HG03432 (cell line): ENCODE data around the gene SYNJ2BP.

Experiments
- ATAC-seq: cut with Tn5 transposase; IDR thresholded peaks from one replicate; pipeline ENCODE4 v1.9.1; 2021; ENCODE audit warnings: mild to moderate bottlenecking, moderate library complexity; ENCODE audit not compliant: unreplicated experiment

The SYNJ2BP gene

DNA sequence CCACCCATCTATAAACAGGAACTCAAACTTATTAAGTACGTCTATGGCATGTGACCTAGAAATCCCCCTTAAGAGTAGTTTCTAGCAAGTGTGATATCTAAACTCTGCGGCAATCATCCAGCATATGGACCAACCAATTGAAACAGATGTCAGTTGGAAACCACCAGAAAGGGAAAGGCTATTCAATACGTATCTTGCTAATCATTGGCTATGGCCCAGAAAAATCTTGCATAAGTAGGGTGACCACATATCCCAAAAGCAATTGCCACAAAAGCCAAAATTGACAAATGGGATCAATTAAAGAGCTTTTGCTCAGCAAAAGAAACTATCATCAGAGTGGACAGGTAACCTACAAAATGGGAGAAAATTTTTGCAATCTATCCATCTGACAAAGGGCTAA, 24.2 kb downstream of the SYNJ2BP start:
- ATAC-seq = no peak

DNA sequence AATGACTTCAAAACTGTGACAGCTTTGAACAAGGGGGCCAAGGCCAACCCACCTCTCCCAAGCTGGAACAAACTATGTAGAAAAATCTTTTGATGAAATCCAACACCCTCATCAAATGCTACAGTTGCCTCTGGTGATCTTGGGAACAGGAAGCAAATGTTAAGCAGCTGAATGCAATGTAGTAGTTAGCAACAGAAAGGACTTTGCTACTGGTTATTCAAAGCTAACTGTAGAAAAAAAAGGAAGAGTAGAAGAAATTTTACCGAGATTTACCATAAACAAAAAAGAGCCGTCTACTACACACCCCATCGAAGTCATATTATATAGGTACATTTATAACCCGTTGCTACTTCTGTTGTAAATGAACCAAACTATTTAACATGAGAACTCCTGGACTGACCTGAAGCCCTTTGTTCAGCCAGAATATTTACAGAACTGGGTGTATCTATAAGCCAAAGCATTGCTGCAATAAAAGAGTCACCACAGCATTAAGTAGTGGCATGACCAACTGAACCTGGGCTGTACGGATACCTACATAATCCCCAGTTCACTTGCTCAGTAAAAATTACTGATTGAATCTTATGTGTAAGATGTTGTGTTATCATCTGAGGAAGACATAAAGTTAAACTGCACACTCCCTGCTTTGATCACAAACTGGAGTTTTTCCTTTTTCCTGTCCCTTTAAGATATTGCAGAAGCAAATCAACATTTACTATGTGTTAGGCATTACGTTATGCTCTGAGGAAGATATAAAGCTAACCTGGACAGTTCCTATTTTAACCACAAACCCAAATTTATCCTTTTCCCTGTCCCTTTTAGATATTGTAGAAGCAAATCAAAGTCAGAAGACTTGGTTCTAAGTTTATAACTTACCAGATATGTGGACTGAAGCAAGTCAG, 25.1 kb downstream of the SYNJ2BP start:
- ATAC-seq = no peak

DNA sequence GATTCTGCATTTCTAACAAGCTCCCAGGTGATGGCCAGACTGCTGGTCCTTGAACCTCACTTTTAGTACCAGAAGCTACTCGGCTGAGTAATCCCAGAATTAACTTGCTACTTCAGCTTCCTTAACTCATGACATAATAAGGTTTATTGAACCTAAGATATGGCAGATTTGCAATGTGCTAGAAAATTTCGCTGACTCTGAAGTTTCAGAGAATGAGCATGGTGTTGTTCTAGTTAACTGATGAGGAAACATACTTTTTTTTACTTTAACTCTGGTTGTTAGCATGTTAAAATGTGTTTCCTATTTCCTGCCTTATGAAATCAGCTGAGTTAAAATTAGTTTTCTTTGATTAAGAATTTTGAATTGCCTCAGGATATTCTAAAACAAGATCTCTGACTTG, 34.4 kb downstream of the SYNJ2BP start:
- no peak for ATAC-seq

DNA sequence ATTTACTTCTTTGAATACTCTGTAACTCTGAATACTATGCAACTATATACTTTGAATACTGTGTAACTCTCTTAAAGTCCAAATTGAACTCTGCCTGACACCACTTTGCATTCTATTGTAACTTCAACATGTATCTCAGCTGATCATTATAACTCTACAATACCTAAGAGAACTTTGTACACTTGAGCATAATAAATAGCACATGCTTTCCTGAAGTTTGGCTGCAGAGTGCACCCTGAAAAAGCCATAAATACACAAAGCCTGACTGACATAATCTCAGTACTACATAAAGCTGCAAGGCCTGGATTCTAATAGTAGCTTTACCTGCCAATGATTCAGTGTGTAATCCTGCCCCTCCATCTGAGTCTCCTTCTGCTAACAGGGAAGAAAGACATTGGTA, 36.1 kb downstream of the SYNJ2BP start:
- ATAC-seq = no peak

DNA sequence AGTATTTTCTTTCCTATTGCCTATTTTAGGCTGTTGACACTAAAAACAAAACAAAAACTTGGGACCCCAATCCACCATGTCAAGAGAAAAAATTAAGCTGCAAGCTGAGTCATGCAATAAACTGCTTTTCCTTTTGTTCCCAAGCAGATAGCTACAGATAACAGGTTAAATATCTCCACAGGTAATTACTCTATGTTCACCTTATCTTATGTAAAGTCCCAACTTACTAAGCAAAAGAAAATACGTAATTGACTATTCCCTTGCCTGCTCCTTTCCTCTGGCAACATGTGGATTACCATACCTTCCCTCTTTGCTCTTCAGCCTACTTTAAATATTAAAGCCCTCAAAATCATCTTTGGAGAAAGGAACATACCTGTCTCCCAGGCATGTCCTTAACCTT, 38.2 kb downstream of the SYNJ2BP start:
- no peak for ATAC-seq
